HG03520 (cell line): Measurements from ENCODE around the gene MTAP.
A peak's percentile ranks its signal among the peaks of the same experiment; 100 is the strongest.

ENCODE experiments used
- ATAC-seq: cut with Tn5 transposase; IDR thresholded peaks from one replicate; pipeline ENCODE4 v1.9.1; 2021; ENCODE audit warnings: mild to moderate bottlenecking, moderate library complexity; ENCODE audit not compliant: unreplicated experiment

The MTAP gene

DNA sequence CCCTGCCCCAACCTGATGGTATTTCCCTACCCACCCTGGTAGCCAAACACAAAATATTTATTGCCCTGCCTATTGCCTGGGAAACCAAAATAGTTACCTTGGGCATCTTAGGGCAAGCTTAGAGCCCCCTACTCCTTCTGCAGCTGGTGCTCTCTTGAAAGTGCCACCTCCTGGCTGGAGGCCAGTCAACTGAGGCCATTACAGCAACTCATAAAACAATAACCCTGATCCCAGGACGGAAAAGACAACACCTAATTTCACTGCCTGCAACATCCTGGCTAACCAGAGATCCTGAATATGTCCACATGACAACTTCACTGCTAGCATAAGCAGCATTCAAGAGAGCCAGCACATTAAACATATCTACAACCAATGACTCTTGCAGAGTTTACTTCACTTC lies 38.7 kb downstream of the MTAP start:
- ATAC-seq = no peak

- no peak for ATAC-seq
Observed at GRCh38 chr9:21848615-21849014, 46.2 kb downstream of the MTAP start.

DNA sequence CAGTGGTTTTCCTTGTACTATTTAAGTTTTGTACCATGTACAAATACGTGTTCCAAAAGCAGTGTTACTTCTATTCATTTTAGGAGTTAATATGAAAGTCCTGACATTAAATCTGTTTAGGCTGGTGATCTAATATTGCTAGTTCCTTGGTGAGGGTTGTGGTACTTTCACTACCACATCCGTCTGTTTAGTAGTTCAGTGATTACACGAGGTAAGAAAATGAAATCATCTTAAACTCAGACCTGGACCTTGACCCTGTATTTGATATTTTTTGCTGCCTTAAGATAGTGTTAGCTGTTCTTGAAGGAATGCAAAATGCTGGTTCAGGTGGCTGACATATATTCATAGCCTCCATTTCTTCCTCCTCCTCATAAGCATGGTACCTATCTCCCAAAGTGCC lies 50.3 kb downstream of the MTAP start:
- peak; percentile 99 for ATAC-seq

DNA sequence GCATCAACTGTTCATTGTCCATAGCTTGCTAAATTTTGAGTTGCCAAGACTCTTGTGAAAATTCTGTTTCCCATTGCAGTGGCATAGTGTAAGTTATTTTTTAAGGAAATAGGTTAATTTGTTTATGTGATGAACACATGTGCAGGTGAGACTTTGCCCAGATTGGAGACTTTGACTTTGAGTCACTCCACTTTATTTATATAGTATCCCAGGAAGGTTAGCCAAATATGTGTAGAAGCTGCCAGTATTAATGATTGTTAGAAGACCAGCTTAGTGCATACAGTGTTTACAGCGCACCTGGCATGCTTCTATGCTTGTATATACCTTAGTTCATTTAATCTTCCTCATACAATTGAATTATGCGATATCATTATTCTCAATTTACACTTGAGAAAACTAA lies 51.0 kb downstream of the MTAP start:
- ATAC-seq = no peak

DNA sequence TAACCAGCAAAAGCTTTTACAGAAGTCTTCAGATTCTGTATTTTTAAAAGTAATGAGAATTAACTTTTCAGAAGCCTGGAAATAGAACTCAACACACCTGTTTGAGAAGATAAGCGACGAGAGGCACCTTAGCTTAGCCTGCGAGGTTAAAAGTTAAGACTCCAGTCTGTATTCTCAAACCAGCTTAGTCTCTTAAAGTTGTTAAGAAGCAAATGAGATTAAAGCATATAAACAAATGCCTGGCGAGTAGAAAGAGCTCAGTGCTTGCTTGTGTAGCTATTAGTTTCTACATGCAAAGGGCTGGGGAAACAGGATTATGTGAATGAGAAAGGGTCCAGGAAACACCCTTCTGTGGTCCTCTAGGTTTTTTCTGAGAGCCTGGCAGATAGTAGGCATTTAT lies 51.7 kb downstream of the MTAP start:
- ATAC-seq = no peak

GRCh38 chr9:21854594-21854993 lies 52.2 kb downstream of the MTAP start:
- ATAC-seq = no peak

DNA sequence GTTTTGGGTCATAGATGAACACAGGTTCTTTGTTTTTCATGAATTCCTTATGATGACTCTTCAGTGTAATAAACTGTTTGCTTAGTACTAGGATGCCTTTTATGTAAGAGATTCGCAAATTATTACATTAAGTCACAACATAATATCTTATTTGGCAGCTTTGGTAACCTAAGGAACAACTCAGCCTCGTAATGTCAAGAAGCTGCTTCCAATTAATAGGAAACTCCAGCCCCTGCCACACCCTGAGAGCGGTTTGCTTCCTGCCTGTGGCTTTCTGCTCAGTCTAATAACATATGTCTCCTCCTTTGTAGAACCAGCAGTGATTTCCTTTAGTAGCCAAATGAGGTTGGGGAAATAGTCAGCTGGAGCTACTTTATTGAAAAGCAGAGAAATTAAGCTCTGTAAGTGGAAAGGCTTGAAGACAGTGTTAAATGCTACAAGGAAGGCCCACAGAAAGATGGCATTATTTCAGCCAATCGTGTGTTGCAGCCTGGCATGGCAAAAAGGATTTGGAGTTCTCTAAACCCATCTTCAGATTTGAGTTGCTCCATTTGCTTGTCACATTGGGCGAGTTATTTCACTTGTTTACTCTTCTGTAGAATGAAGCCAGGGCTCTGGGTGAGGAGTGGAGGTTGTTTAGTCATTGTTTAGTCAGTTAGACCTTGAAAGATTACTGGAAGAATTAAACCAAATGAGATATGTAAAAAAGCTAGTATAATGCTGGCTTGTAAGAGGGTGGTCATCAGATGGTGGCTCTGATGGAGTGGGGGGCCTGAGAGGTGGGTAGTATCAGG lies 54.1 kb downstream of the MTAP start:
- no peak for ATAC-seq

GRCh38 chr9:21862871-21863270 lies 60.4 kb downstream of the MTAP start:
- ATAC-seq = no peak

- no peak for ATAC-seq
Observed at GRCh38 chr9:21864505-21864904, 62.1 kb downstream of the MTAP start.

DNA sequence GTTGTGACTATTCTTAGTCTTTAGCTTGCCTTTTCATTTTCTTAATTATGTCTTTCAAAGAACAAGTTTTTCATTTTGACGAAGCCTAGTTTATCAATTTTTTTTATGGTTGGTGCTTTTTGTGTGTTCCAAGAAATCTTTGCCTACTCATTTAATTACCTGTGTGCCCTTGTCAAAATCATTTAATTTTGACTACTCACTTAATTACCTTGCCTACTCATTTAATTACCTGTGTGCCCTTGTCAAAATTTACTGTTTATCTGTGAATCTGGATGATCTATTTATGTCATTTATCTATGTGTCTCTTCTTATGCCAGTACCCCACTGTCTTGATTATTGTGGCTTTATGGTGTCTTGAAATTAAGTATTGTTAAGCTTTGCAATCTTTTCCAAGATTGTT lies 63.9 kb downstream of the MTAP start:
- no peak for ATAC-seq

DNA sequence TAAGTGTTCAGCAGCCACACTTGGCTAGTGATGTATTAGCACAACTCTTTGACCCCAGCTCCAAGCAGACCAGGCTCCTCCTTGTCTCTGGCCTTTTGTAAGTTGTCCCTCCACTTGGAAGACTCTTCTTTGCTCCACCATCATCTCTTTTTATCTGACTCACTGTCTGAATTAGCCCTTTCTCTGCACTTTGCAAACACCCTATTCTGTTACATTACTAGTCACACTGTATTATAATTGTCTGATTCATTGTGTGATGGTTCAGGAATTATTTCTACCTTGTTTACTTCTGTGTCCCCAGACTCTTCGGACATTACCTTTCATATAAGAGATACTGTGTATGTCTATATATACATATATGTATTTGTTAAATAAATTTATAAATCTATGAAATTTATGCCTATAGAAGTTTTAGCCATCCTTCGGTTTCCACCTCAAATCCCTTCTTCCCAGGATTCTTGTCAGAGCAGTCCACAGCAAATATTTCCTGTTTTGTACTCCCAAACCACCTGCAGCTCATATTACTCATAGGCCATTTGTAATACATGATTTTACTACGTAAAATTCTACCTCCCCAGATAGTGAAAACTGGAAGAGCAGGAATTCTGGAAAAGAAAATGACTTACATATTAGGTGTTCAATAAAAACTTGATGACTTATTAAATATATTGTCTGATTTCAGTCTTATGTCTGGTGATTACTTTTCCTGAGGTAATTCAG lies 69.0 kb downstream of the MTAP start:
- ATAC-seq = no peak

GRCh38 chr9:21872696-21873095 lies 70.3 kb downstream of the MTAP start:
- ATAC-seq = no peak

DNA sequence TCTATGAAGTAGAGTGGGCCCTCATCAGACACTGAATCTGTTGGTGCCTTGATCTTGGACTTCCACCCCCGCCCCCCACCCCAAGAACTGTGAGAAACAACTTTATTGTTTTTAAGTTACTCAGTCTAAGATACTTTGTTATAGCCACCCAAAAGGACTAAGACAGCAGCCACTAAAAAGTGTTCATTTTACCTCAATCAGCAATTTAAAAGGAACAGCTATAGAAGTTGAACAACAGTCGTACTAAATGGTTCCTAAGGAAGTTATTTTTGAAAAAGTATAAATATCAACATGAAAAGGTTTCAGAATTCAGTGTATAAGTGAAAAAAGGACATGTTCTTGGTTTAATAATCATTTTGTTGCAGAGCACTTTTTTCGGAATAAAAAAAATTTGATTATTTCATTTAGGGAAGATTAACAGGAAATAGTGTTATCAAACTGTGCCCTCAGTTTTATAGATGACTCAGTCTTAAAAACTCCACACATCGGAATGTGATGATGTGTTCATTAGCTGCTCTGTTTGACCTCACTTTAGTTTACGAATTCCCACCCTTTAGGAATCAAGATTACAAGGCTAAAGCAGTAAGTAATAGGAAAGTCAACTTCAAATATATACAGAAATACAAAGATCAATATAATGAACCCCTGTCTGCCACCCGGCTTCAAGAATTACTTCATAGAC lies 71.2 kb downstream of the MTAP start:
- ATAC-seq = no peak

GRCh38 chr9:21875893-21876292 lies 73.5 kb downstream of the MTAP start:
- no peak for ATAC-seq

- no peak for ATAC-seq
Observed at GRCh38 chr9:21883642-21884041, 81.2 kb downstream of the MTAP start.

GRCh38 chr9:21889673-21890072 lies 87.2 kb downstream of the MTAP start:
- ATAC-seq = no peak

- no peak for ATAC-seq
Observed at GRCh38 chr9:21890696-21891095, 88.3 kb downstream of the MTAP start.

DNA sequence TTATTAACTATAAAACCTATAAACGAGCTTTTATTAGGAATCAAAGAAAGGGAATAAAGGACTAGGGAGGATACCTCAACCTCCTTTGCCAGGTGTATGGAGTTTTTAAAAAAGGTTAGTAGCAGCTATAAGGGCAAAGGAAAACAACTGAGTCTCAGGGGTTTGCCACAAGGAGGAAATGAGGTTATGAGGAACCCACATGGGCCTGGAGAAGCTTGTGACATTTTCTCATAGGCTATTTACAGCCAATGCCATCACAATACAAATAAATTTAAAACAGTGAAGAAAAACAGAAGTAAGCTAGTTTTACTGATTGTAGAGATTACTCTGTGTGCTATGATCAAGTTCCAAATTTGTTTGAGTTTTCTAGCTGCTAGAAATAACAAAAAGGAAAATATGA lies 99.1 kb downstream of the MTAP start:
- no peak for ATAC-seq

GRCh38 chr9:21902136-21902535 lies 99.7 kb downstream of the MTAP start:
- ATAC-seq = no peak

DNA sequence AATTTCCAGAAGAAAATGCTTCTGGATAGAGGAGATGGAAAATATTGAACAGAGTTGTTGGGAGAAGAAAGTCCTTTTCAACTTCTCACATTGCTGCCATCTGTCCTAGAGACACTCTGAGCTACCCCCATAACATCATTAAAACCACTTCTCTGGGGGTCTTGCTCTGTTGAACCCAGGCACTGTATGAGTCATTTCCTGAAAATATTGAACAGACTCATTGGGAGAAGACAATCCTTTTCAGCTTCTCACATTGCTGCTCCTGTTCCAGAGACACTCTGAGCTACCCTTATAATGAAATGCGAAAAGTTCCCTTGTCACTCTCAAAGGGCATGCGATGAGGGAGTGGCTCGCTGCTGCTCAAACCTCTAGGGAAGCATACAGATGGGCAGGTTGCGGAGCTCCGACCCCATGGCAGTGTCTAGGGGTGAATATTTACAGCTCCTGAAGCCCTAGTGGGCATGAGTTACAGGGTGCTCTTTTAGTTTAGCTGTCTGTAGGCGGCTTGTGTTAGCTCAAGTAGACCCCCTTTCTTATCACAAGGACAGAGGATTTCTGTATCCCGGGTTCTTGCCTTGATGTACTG lies 101.0 kb downstream of the MTAP start:
- ATAC-seq = no peak

GRCh38 chr9:21904371-21904770 lies 101.9 kb downstream of the MTAP start:
- ATAC-seq = no peak

- ATAC-seq = no peak
Observed at GRCh38 chr9:21904776-21905175, 102.3 kb downstream of the MTAP start.
